ENCODE data around the gene SCYGR4. TPM values are rescaled to one million over a fixed set of nuclear protein-coding genes. Genes with fewer than 3 reads are reported as not detected.

The SCYGR4 gene
- total and polyA plus RNA-seq, 9 of the 15 experiments (the other 6 are each of a cell fraction or from before 2014, with no cell fraction given) = 0.09 TPM; not detected in 8

- H3K9ac ChIP-seq (ENCODE audit: insufficient read depth in 1 of 2, low read depth in 2 of 2, low read length in 2 of 2) = no peak overlapping the region
- DNase-seq (ENCODE audit: extremely low read depth in 1 of 4, low spot score in 3 of 4) (no peak), FAIRE-seq (no peak), ATAC-seq (no peak)
- in situ Hi-C loops (cut with MboI) (no loop called here), intact Hi-C loops (cut with micrococcal nuclease) (no loop called here)
- no peaks in the 10 kb centered on the region for H3K36me3 ChIP-seq (ENCODE audit: control insufficient read depth, insufficient read depth, low read length)
- H3K9me3 ChIP-seq (replicated peaks; ENCODE audit: control insufficient read depth, insufficient read depth, low read depth, low read length) = no peaks in the 10 kb centered on the region
- no peak overlapping the region for H3K27ac ChIP-seq (ENCODE audit: extremely low read depth, low read depth, low read length)
- TF ChIP-seq ARHGAP35 (IDR thresholded peaks at IDR 0.05; ENCODE audit: partially characterized antibody) (no peak), PRMT5 (CRISPR knock-in tag; IDR thresholded peaks at IDR 0.05) (no peak), ZKSCAN8 (CRISPR knock-in tag; IDR thresholded peaks at IDR 0.05) (no peak), IRF2 (CRISPR knock-in tag; IDR thresholded peaks at IDR 0.05) (no peak), EHMT2 (IDR thresholded peaks at IDR 0.05) (no peak), DMBX1 (CRISPR knock-in tag; IDR thresholded peaks at IDR 0.05; ENCODE audit: borderline replicate concordance) (no peak)
- BruUV-seq (replicated peaks) = no TSS peak
- POLR2A ChIA-PET = interaction anchor here (1.1 kb wide), 1 partner anchor 12 kb away, joined by 3 read pairs; no protein-coding TSS in a partner anchor
- H3K4me3 ChIP-seq = no peak overlapping the region
- H3K27me3 ChIP-seq (ENCODE audit: control insufficient read depth in 2 of 2, insufficient read depth in 2 of 2, low read length in 2 of 2) = no peaks in the 10 kb centered on the region
- H2AFZ ChIP-seq (ENCODE audit: low read depth, low read length) = no peak overlapping the region
- H3K9me1 ChIP-seq (ENCODE audit: control insufficient read depth, insufficient read depth, low read length) = no peaks in the 10 kb centered on the region
- no peaks in the 10 kb centered on the region for H3K79me2 ChIP-seq (ENCODE audit: control insufficient read depth, insufficient read depth, low read length)
- no peak overlapping the region for H3K4me2 ChIP-seq (ENCODE audit: insufficient read depth, low read length)
- H3K4me1 ChIP-seq (replicated peaks in 1 of 2; ENCODE audit: control insufficient read depth in 2 of 2, insufficient read depth in 2 of 2, low read length in 2 of 2) = no peaks in the 10 kb centered on the region
- no peaks in the 10 kb centered on the region for H4K20me1 ChIP-seq (replicated peaks; ENCODE audit: control insufficient read depth, insufficient read depth, low read length)
- CTCF ChIA-PET (ENCODE audit: low intra/inter-chr PET ratio) = no interaction called here
- 13% methylated on average over 1 of the region's 1 CpG for WGBS (ENCODE audit: insufficient coverage, low coverage, missing lambda C conversion rate)
Observed at GRCh38 chr2:227570615-227571014, 46.7 kb upstream of the SCYGR4 start.

- intact Hi-C loops (cut with micrococcal nuclease) (no loop called here), in situ Hi-C loops (cut with MboI) (no loop called here)
- H3K9me1 ChIP-seq (ENCODE audit: control insufficient read depth, insufficient read depth, low read length) = no peaks in the 10 kb centered on the region
- no peak overlapping the region for H3K4me3 ChIP-seq
- ChIA-PET POLR2A (no interaction called here), CTCF (ENCODE audit: low intra/inter-chr PET ratio) (no interaction called here)
- no peaks in the 10 kb centered on the region for H3K27me3 ChIP-seq (ENCODE audit: control insufficient read depth in 2 of 2, insufficient read depth in 2 of 2, low read length in 2 of 2)
- H3K9ac ChIP-seq (ENCODE audit: insufficient read depth in 1 of 2, low read depth in 2 of 2, low read length in 2 of 2) = no peak overlapping the region
- H2AFZ ChIP-seq (ENCODE audit: low read depth, low read length) = no peak overlapping the region
- DNase-seq (ENCODE audit: extremely low read depth in 1 of 4, low spot score in 3 of 4) (no peak), FAIRE-seq (no peak), ATAC-seq (no peak)
- H3K4me1 ChIP-seq (replicated peaks in 1 of 2; ENCODE audit: control insufficient read depth in 2 of 2, insufficient read depth in 2 of 2, low read length in 2 of 2) = no peaks in the 10 kb centered on the region
- H3K79me2 ChIP-seq (ENCODE audit: control insufficient read depth, insufficient read depth, low read length) = no peaks in the 10 kb centered on the region
- H3K9me3 ChIP-seq (replicated peaks; ENCODE audit: control insufficient read depth, insufficient read depth, low read depth, low read length) = no peaks in the 10 kb centered on the region
- no peak overlapping the region for H3K27ac ChIP-seq (ENCODE audit: extremely low read depth, low read depth, low read length)
- BruUV-seq (replicated peaks) = no TSS peak
- no peaks in the 10 kb centered on the region for H3K36me3 ChIP-seq (ENCODE audit: control insufficient read depth, insufficient read depth, low read length)
- no peak overlapping the region for H3K4me2 ChIP-seq (ENCODE audit: insufficient read depth, low read length)
- no peaks in the 10 kb centered on the region for H4K20me1 ChIP-seq (replicated peaks; ENCODE audit: control insufficient read depth, insufficient read depth, low read length)
- TF ChIP-seq EGR1 (conservative IDR thresholded peaks at IDR 0.05) (no peak), EP300 (IDR thresholded peaks at IDR 0.05; ENCODE audit: low read length) (no peak), TBP (optimal IDR thresholded peaks at IDR 0.05; ENCODE audit: low read depth, low read length) (no peak), ELK3 (CRISPR knock-in tag; IDR thresholded peaks at IDR 0.05) (no peak), HNRNPUL1 (IDR thresholded peaks at IDR 0.05; ENCODE audit: low read length) (no peak), PRDM10 (IDR thresholded peaks at IDR 0.05; ENCODE audit: partially characterized antibody) (no peak), FUS (optimal IDR thresholded peaks at IDR 0.05; ENCODE audit: low read depth, low read length) (no peak), PHF21A (IDR thresholded peaks at IDR 0.05; ENCODE audit: borderline replicate concordance, low read depth) (no peak), L3MBTL2 (IDR thresholded peaks at IDR 0.05) (no peak)
Observed at GRCh38 chr2:227576110-227576509, 41.2 kb upstream of the SCYGR4 start.

Data from K562 (cell line).